IMR-90 (cell line): ENCODE results near the gene PGBD1. TPM values are rescaled to one million over a fixed set of nuclear protein-coding genes. Genes with fewer than 3 reads are reported as not detected.
A peak's percentile ranks its signal among the peaks of the same experiment; 100 is the strongest.

Source experiments
- ATAC-seq: fragments of 200-7000 bp; cut with Tn5 transposase; 2 replicates; pipeline ENCODE4 v1.9.1; 2020; ENCODE audit warnings: low read depth, mild to moderate bottlenecking, moderate library complexity
- BruUV-seq: library from RNA; stranded (reverse); fragments of 400-500 nt; replicated peaks from 2 replicates; lab custom pipeline; 2021; lab: Mats Ljungman, UMichigan
- CTCF ChIA-PET: fragments of 300-600 bp; formaldehyde crosslinking; extraction: SDS; loops from one replicate; lab custom pipeline; 2021; ENCODE audit warnings: antibody characterized with exemption; lab: Yijun Ruan, JAX
- POLR2A ChIA-PET: fragments of 300-600 bp; sonication (Branson Sonifier 250); formaldehyde crosslinking; loops from one replicate; lab custom pipeline; 2022; ENCODE audit warnings: antibody characterized with exemption; ENCODE audit not compliant: unreplicated experiment; lab: Charles Lee
- DNase-seq: peaks from one replicate; pipeline ENCODE4 v3.0.0; 2013
- H2AFZ ChIP-seq: replicated peaks from 2 replicates; pipeline ENCODE3; 2013; ENCODE audit warnings: low read length, mild to moderate bottlenecking; ENCODE audit not compliant: poor library complexity
- H2AK5ac ChIP-seq: 2 replicates; pipeline ENCODE4 v1.6.1; 2013; ENCODE audit warnings: low read depth, low read length, inconsistent platforms
- H2AK9ac ChIP-seq: replicated peaks from 2 replicates; pipeline ENCODE3; 2013; ENCODE audit warnings: mild to moderate bottlenecking, low read depth, low read length, moderate library complexity; ENCODE audit not compliant: poor library complexity
- H2BK120ac ChIP-seq: 2 replicates; pipeline ENCODE4 v1.6.1; 2013; ENCODE audit warnings: low read depth, low read length, inconsistent platforms
- H2BK15ac ChIP-seq: 3 replicates; pipeline ENCODE4 v1.6.1; 2013; ENCODE audit warnings: low read depth, low read length, inconsistent platforms
- H2BK20ac ChIP-seq: 2 replicates; pipeline ENCODE4 v1.6.1; 2013; ENCODE audit warnings: low read depth, mild to moderate bottlenecking, inconsistent platforms, low read length, moderate library complexity
- H2BK5ac ChIP-seq: 2 replicates; pipeline ENCODE4 v1.6.1; 2013; ENCODE audit warnings: mild to moderate bottlenecking, low read depth, low read length, inconsistent platforms; ENCODE audit not compliant: poor library complexity, severe bottlenecking
- H3K14ac ChIP-seq: replicated peaks from 2 replicates; pipeline ENCODE4 v1.6.1; 2013; ENCODE audit warnings: low read depth, low read length, inconsistent platforms
- H3K18ac ChIP-seq: 2 replicates; pipeline ENCODE4 v1.6.1; 2013; ENCODE audit warnings: low read depth, low read length, control low read depth
- H3K23ac ChIP-seq: 2 replicates; pipeline ENCODE4 v1.6.1; 2013; ENCODE audit warnings: low read depth, low read length, inconsistent platforms
- H3K27ac ChIP-seq: 2 replicates; pipeline ENCODE4 v1.5.1; 2013; ENCODE audit warnings: mild to moderate bottlenecking, control low read depth, low read length; ENCODE audit not compliant: insufficient read depth
- H3K27me3 ChIP-seq: 2 replicates; pipeline ENCODE4 v1.6.1; 2013; ENCODE audit warnings: low read length; ENCODE audit not compliant: control insufficient read depth, insufficient read depth
- H3K36me3 ChIP-seq: 2 replicates; pipeline ENCODE4 v1.6.1; 2013; ENCODE audit warnings: low read length, mixed read lengths; ENCODE audit not compliant: control insufficient read depth, insufficient read depth
- H3K4ac ChIP-seq: 2 replicates; pipeline ENCODE4 v1.6.1; 2013; ENCODE audit warnings: low read depth, low read length, inconsistent platforms
- H3K4me1 ChIP-seq: 2 replicates; pipeline ENCODE4 v1.6.1; 2013; ENCODE audit warnings: low read length, mixed read lengths; ENCODE audit not compliant: control insufficient read depth, insufficient read depth
- H3K4me2 ChIP-seq: 2 replicates; pipeline ENCODE4 v1.6.1; 2013; ENCODE audit warnings: low read depth, mild to moderate bottlenecking, control low read depth, low read length, moderate library complexity
- H3K4me3 ChIP-seq: 2 replicates; pipeline ENCODE4 v1.5.1; 2013; ENCODE audit warnings: low read depth, mild to moderate bottlenecking, control low read depth, low read length, moderate library complexity; ENCODE audit not compliant: insufficient read depth
- H3K56ac ChIP-seq: 2 replicates; pipeline ENCODE4 v1.6.1; 2013; ENCODE audit warnings: low read length, inconsistent platforms; ENCODE audit not compliant: insufficient read depth; ENCODE audit errors: extremely low read depth
- H3K79me1 ChIP-seq, 2 experiments: 2 replicates each; pipeline ENCODE4 v1.6.1; 2013; ENCODE audit warnings: low read length in 2 of 2, inconsistent platforms in 1 of 2, low read depth in 1 of 2
- H3K9ac ChIP-seq: 2 replicates; pipeline ENCODE4 v1.6.1; 2013; ENCODE audit warnings: low read depth, low read length, control low read depth
- H3K9me1 ChIP-seq: 2 replicates; pipeline ENCODE4 v1.6.1; 2013; ENCODE audit warnings: low read length, inconsistent platforms; ENCODE audit not compliant: insufficient read depth
- H3K9me3 ChIP-seq: 2 replicates; pipeline ENCODE4 v1.6.1; 2013; ENCODE audit warnings: low read length; ENCODE audit not compliant: control insufficient read depth, insufficient read depth
- H4K20me1 ChIP-seq: 2 replicates; pipeline ENCODE4 v1.6.1; 2013; ENCODE audit warnings: low read length, inconsistent platforms; ENCODE audit not compliant: insufficient read depth
- H4K5ac ChIP-seq: 2 replicates; pipeline ENCODE4 v1.6.1; 2013; ENCODE audit warnings: mild to moderate bottlenecking, low read depth, low read length, control low read depth
- H4K8ac ChIP-seq, 2 experiments: 2 replicates each; pipeline ENCODE4 v1.6.1; 2013; ENCODE audit warnings: low read depth in 2 of 2, low read length in 2 of 2, control low read depth in 1 of 2, inconsistent platforms in 1 of 2
- H4K91ac ChIP-seq: 2 replicates; pipeline ENCODE4 v1.6.1; 2013; ENCODE audit warnings: low read depth, low read length, inconsistent platforms; ENCODE audit not compliant: insufficient read depth
- CTCF ChIP-seq: conservative IDR thresholded peaks from 2 replicates; pipeline ENCODE4 v1.5.1; 2012; ENCODE audit warnings: mild to moderate bottlenecking, low read depth, low read length, improper control_type of control experiment
- MAZ ChIP-seq: IDR thresholded peaks from 2 replicates; pipeline ENCODE4 v1.6.1; 2012; ENCODE audit warnings: low read depth, mild to moderate bottlenecking, low read length, improper control_type of control experiment, moderate library complexity, borderline replicate concordance
- POLR2A ChIP-seq: IDR thresholded peaks from 2 replicates; pipeline ENCODE4 v1.6.1; 2012; ENCODE audit warnings: mild to moderate bottlenecking, low read depth, low read length
- WGBS, 2 experiments: methylation state at CpG; one replicate each; pipeline versions ENCODE4 v1.1.5 to v1.1.7; 2013; ENCODE audit warnings: missing lambda C conversion rate in 2 of 2; ENCODE audit not compliant: insufficient read length in 1 of 2; ENCODE audit errors: extremely low coverage in 2 of 2; 5-methylcytosine and 5-hydroxymethylcytosine counted together
- dilution Hi-C: fragments of 300-500 bp; cut with HindIII; formaldehyde crosslinking; loops from one replicate; pipeline ENCODE4 v1.14.3; 2018; ENCODE audit warnings: low sequenced_read_pairs; ENCODE audit not compliant: unreplicated experiment
- in situ Hi-C: fragments of 300-500 bp; cut with MboI; formaldehyde crosslinking; loops from 3 replicates; pipeline ENCODE4 v1.14.3; 2019; ENCODE audit warnings: low sequenced_read_pairs, inconsistent platforms, mixed read lengths
- intact Hi-C: fragments of 100-400 bp; cut with micrococcal nuclease; formaldehyde crosslinking; loops from 2 replicates; pipeline ENCODE4 v1.10.0; 2022
- polyA plus RNA-seq, 3 experiments: library from polyadenylated mRNA; depleted of rRNA; stranded (reverse); fragments of >200 nt; gene quantifications; 2 replicates each; pipeline ENCODE4 v1.2.3, GENCODE V29; 2012; ENCODE audit warnings: low replicate concordance in 1 of 3
- total RNA-seq: library from RNA; depleted of rRNA; stranded (reverse); fragments of >200 nt; gene quantifications from 2 replicates; pipeline ENCODE4 v1.2.3, GENCODE V29; 2012

The PGBD1 gene
- total and polyA plus RNA-seq, 2 of the 4 experiments (the other 2 are of a cell fraction) = 3.9 to 6.3 TPM

- Histone ChIP-seq H2BK15ac (0 out of 3 replicates have a peak within 1 kb of the TSS, but pooled peaks have one; percentile 12), H4K91ac (peak within 1 kb of the TSS; percentile 87), H4K8ac (peak within 1 kb of the TSS; percentile 60 to 85), H3K36me3 (peaks cover 5% of the 10 kb centered on the region; the same call in 1 of the 2 replicates), H3K56ac (peak within 1 kb of the TSS; percentile 80), H3K27ac (peak within 1 kb of the TSS; percentile 95), H2AK5ac (0 out of 2 replicates have a peak within 1 kb of the TSS, but pooled peaks have one; percentile 41), H4K5ac (peak within 1 kb of the TSS; percentile 86), H3K4me1 (no peaks in the 10 kb centered on the region), H2BK120ac (peak within 1 kb of the TSS; percentile 59), H3K9me3 (no peaks in the 10 kb centered on the region), H4K20me1 (no peaks in the 10 kb centered on the region), H3K18ac (peak within 1 kb of the TSS; percentile 80), H3K79me1 (peaks cover 10 to 30% of the 10 kb centered on the region in 2 experiments), H2AFZ (peak within 1 kb of the TSS; percentile 92), H3K4ac (peak within 1 kb of the TSS; percentile 84), H3K9ac (peak within 1 kb of the TSS; percentile 92), H3K9me1 (peaks cover 3% of the 10 kb centered on the region), H3K14ac (peak within 1 kb of the TSS; percentile 86), H3K27me3 (no peaks in the 10 kb centered on the region), H2BK5ac (peak within 1 kb of the TSS; percentile 85), H2AK9ac (peak within 1 kb of the TSS; percentile 49), H3K4me2 (peak within 1 kb of the TSS; percentile 99), H3K23ac (peak within 1 kb of the TSS; percentile 83), H2BK20ac (no peak within 1 kb of the TSS; the same call in 1 of the 2 replicates), H3K4me3 (peak within 1 kb of the TSS; percentile 72)
- DNase-seq = peak; percentile 89
- no TSS peak for BruUV-seq
- intact Hi-C loops = loop anchor here (1.0 to 5.0 kb wide), 3 partner anchors 15 to 130 kb away; partner anchors contain the start of genes ZKSCAN4 and ZSCAN31
- ChIA-PET POLR2A (interaction anchor here (0.9 to 1.5 kb wide), 3 partner anchors 15 to 131 kb away, joined by 3 to 6 read pairs (median 6); partner anchors contain the start of gene ZKSCAN4), CTCF (interaction anchor here (0.6 to 1.8 kb wide), 3 partner anchors 89 to 1471 kb away, joined by 3 to 11 read pairs (median 3); no protein-coding TSS in a partner anchor)
- dilution Hi-C loops = no loop called here
- in situ Hi-C loops = no loop called here
- TF ChIP-seq POLR2A = peak; percentile 59; the same call in 1 of the 2 replicates
- peak; percentile 59; the same call in 1 of the 2 replicates for TF ChIP-seq MAZ
- no peak for TF ChIP-seq CTCF
- WGBS, 2 experiments = 0% methylated on average over 10 of the region's 32 CpGs; no CpG with 5 or more reads in 1 of the 2 experiments
- peak; percentile 92 for ATAC-seq
These were observed 14.2 kb upstream of the PGBD1 start, which contains the start of gene ZSCAN26 for GRCh38 chr6:28266962-28267694. Gene ZSCAN26, plus strand, starts transcription at chr6:28267143. Its CDS starts 4,777 bp downstream, at chr6:28271920.
